HepG2 (cell line): ENCODE results near the gene TSHZ2. TPM values are rescaled to one million over a fixed set of nuclear protein-coding genes. Genes with fewer than 3 reads are reported as not detected.

ENCODE experiments used
- ATAC-seq: fragments of 200-7000 bp; cut with Tn5 transposase; 3 replicates; pipeline ENCODE4 v1.9.1; 2020; ENCODE audit warnings: mild to moderate bottlenecking, moderate library complexity
- BruUV-seq: library from RNA; stranded (reverse); fragments of 400-500 nt; replicated peaks from 2 replicates; lab custom pipeline; 2021; lab: Mats Ljungman, UMichigan
- CTCF ChIA-PET: fragments of 300-600 bp; formaldehyde crosslinking; extraction: SDS; loops from one replicate; lab custom pipeline; 2021; ENCODE audit warnings: low total read pairs, inconsistent platforms, low intra/inter-chr PET ratio; lab: Yijun Ruan, JAX
- POLR2A ChIA-PET: fragments of 350-600 bp; sonication (Branson Sonifier 250); formaldehyde crosslinking; loops from one replicate; lab custom pipeline; 2020; ENCODE audit warnings: antibody characterized with exemption, inconsistent platforms; lab: Yijun Ruan, JAX
- DNase-seq: peaks from one replicate; pipeline ENCODE4 v3.0.0-alpha.2; 2015; ENCODE audit warnings: low spot score
- FAIRE-seq: peaks from 3 replicates; lab custom pipeline; 2011; peaks lifted over from hg19 to GRCh38; lab: Jason Lieb, UNC
- H2AFZ ChIP-seq: one replicate; pipeline ENCODE4 v1.6.1; 2011; ENCODE audit warnings: low read length, inconsistent platforms
- H3K27ac ChIP-seq: fragments of 300-600 bp; 3 replicates; pipeline ENCODE4 v1.8.0; 2011; ENCODE audit warnings: mixed run types, mild to moderate bottlenecking, mixed read lengths, low read length, inconsistent platforms; ENCODE audit not compliant: insufficient read depth; ENCODE audit errors: extremely low read length
- H3K27me3 ChIP-seq, 2 experiments: fragments of 200-600 bp in 1 of 2; 2 replicates in 1 of 2; 3 replicates in 1 of 2; pipeline versions ENCODE4 v1.6.0 to v1.8.0; 2011; ENCODE audit warnings: low read length in 2 of 2, mild to moderate bottlenecking in 2 of 2, moderate library complexity in 2 of 2, inconsistent platforms in 1 of 2; ENCODE audit not compliant: insufficient read depth in 2 of 2, control insufficient read depth in 1 of 2
- H3K36me3 ChIP-seq, 2 experiments: fragments of 200-600 bp in 1 of 2; replicated peaks in 1 of 2; 2 replicates in 1 of 2; 3 replicates in 1 of 2; pipeline versions ENCODE4 v1.5.1 to v1.8.0; 2011; ENCODE audit warnings: low read length in 2 of 2, inconsistent platforms in 1 of 2; ENCODE audit not compliant: insufficient read depth in 2 of 2, control insufficient read depth in 1 of 2
- H3K4me1 ChIP-seq: 2 replicates; pipeline ENCODE4 v1.5.1; 2012; ENCODE audit warnings: low read length, inconsistent platforms; ENCODE audit not compliant: insufficient read depth
- H3K4me2 ChIP-seq: 2 replicates; pipeline ENCODE4 v1.6.0; 2011; ENCODE audit warnings: low read depth, low read length, inconsistent platforms
- H3K4me3 ChIP-seq, 3 experiments: fragments of 200-600 bp in 1 of 3; sonication (generic), shearing (Covaris generic) in 1 of 3; replicated peaks in 1 of 3; 2 replicates each; pipeline ENCODE4 v1.5.1; 2011 to 2016; ENCODE audit warnings: low read length in 3 of 3, inconsistent platforms in 2 of 3, low read depth in 2 of 3, mild to moderate bottlenecking in 2 of 3, control low read depth in 1 of 3, mixed read lengths in 1 of 3; ENCODE audit not compliant: insufficient read depth in 1 of 3
- H3K79me2 ChIP-seq: one replicate; pipeline ENCODE4 v1.6.1; 2011; ENCODE audit warnings: low read length, inconsistent platforms; ENCODE audit not compliant: insufficient read depth
- H3K9ac ChIP-seq: 2 replicates; pipeline ENCODE4 v1.6.0; 2011; ENCODE audit warnings: mild to moderate bottlenecking, low read depth, low read length, inconsistent platforms; ENCODE audit not compliant: insufficient read depth
- H3K9me3 ChIP-seq: 2 replicates; pipeline ENCODE4 v1.5.1; 2012; ENCODE audit warnings: mild to moderate bottlenecking, low read length
- H4K20me1 ChIP-seq: 2 replicates; pipeline ENCODE4 v1.6.0; 2011; ENCODE audit warnings: inconsistent platforms, mild to moderate bottlenecking, low read length, moderate library complexity; ENCODE audit not compliant: insufficient read depth
- IRX3 ChIP-seq: sonication (generic); formaldehyde crosslinking; IDR thresholded peaks from 2 replicates; pipeline ENCODE4 v1.8.1; 2023; ENCODE audit warnings: mild to moderate bottlenecking, low read depth, missing genetic modification reagents, borderline replicate concordance
- MTF2 ChIP-seq: sonication (generic); formaldehyde crosslinking; IDR thresholded peaks from 2 replicates; pipeline ENCODE4 v1.5.0; 2020; ENCODE audit warnings: missing genetic modification reagents, borderline replicate concordance
- PPARG ChIP-seq: conservative IDR thresholded peaks from 2 replicates; pipeline ENCODE4 v1.6.1; 2016; ENCODE audit warnings: missing biosample characterization, missing genetic modification reagents
- PRMT3 ChIP-seq: sonication (generic); formaldehyde crosslinking; IDR thresholded peaks from 2 replicates; pipeline ENCODE4 v1.8.1; 2022; ENCODE audit warnings: low read depth, mild to moderate bottlenecking, moderate library complexity, missing genetic modification reagents, borderline replicate concordance
- RBM39 ChIP-seq: fragments of 200-400 bp; formaldehyde crosslinking; IDR thresholded peaks from one replicate; pipeline ENCODE4 v1.6.1; 2018; ENCODE audit warnings: antibody characterized with exemption, mild to moderate bottlenecking, low read depth, low read length; ENCODE audit not compliant: poor library complexity, severe bottlenecking
- ZFYVE20 ChIP-seq: sonication (generic); formaldehyde crosslinking; IDR thresholded peaks from 2 replicates; pipeline ENCODE4 v1.8.0; 2023; ENCODE audit warnings: low read depth, mild to moderate bottlenecking, moderate library complexity, missing genetic modification reagents, borderline replicate concordance
- ZNF24 ChIP-seq: fragments of 450-650 bp; IDR thresholded peaks from 2 replicates; pipeline ENCODE4 v1.6.1; 2017; ENCODE audit warnings: antibody characterized with exemption, mild to moderate bottlenecking
- ZNF558 ChIP-seq: sonication (generic); formaldehyde crosslinking; IDR thresholded peaks from 2 replicates; pipeline ENCODE4 v1.9.0; 2022; ENCODE audit warnings: mild to moderate bottlenecking, missing genetic modification reagents, borderline replicate concordance
- ZNF713 ChIP-seq: sonication (generic); formaldehyde crosslinking; IDR thresholded peaks from 2 replicates; pipeline ENCODE4 v1.4.0; 2020; ENCODE audit warnings: mild to moderate bottlenecking, missing genetic modification reagents
- ZNF747 ChIP-seq: sonication (generic); formaldehyde crosslinking; IDR thresholded peaks from 2 replicates; pipeline ENCODE4 v1.8.1; 2023; ENCODE audit warnings: missing genetic modification reagents, mild to moderate bottlenecking, borderline replicate concordance
- WGBS: methylation state at CpG from one replicate; pipeline ENCODE4 v1.1.6; 2017; ENCODE audit warnings: low lambda C conversion rate; 5-methylcytosine and 5-hydroxymethylcytosine counted together
- in situ Hi-C: cut with HindIII; loops from 2 replicates; pipeline ENCODE4 v1.10.0; 2017; ENCODE audit warnings: low pct_unique_long_range_greater_than_20kb; ENCODE audit not compliant: extremely low pct_ligation_motif_present
- intact Hi-C: fragments of 100-400 bp; cut with micrococcal nuclease; formaldehyde crosslinking; loops from one replicate; pipeline ENCODE4 v1.10.0; 2022; ENCODE audit not compliant: unreplicated experiment
- polyA plus RNA-seq, 8 experiments: library from polyadenylated mRNA; depleted of rRNA in 3 of 8; stranded (reverse) in 7 of 8; unstranded in 1 of 8; fragments of >200 nt; fragmentation: Illumina TruSeq in 4 of 8; extraction: Trizol in 4 of 8; gene quantifications; 2 replicates each; pipeline versions ENCODE4 v1.2.1 to v1.2.3, GENCODE V29; 2011 to 2016; ENCODE audit warnings: low read depth in 4 of 8, missing spikeins in 1 of 8, mixed read lengths in 1 of 8; ENCODE audit not compliant: insufficient read depth in 1 of 8
- total RNA-seq, 5 experiments: library from RNA; depleted of rRNA; stranded (reverse); fragments of >200 nt; fragmentation: Illumina TruSeq; extraction: Trizol; gene quantifications; 2 replicates each; pipeline ENCODE4 v1.2.3, GENCODE V29; 2016; ENCODE audit warnings: low read depth in 1 of 5
- TF ChIP-seq, protein P1 (sequence below): IDR thresholded peaks from 2 replicates; pipeline ENCODE4 v1.6.1; 2016; ENCODE audit warnings: mild to moderate bottlenecking, missing biosample characterization, missing genetic modification reagents
- TF ChIP-seq, protein P2 (sequence below): sonication (generic); formaldehyde crosslinking; conservative IDR thresholded peaks from 2 replicates; pipeline ENCODE4 v1.8.0; 2022; ENCODE audit warnings: low read depth, missing genetic modification reagents
- TF ChIP-seq, protein P3 (sequence below): sonication (generic); formaldehyde crosslinking; IDR thresholded peaks from 2 replicates; pipeline ENCODE4 v1.4.0; 2020; ENCODE audit warnings: mild to moderate bottlenecking, missing genetic modification reagents, borderline replicate concordance

Gene TSHZ2
- total and polyA plus RNA-seq, 2 of the 13 experiments (the other 11 are each of a cell fraction or from before 2014, with no cell fraction given), result 0.01 TPM; not detected in 1

DNA sequence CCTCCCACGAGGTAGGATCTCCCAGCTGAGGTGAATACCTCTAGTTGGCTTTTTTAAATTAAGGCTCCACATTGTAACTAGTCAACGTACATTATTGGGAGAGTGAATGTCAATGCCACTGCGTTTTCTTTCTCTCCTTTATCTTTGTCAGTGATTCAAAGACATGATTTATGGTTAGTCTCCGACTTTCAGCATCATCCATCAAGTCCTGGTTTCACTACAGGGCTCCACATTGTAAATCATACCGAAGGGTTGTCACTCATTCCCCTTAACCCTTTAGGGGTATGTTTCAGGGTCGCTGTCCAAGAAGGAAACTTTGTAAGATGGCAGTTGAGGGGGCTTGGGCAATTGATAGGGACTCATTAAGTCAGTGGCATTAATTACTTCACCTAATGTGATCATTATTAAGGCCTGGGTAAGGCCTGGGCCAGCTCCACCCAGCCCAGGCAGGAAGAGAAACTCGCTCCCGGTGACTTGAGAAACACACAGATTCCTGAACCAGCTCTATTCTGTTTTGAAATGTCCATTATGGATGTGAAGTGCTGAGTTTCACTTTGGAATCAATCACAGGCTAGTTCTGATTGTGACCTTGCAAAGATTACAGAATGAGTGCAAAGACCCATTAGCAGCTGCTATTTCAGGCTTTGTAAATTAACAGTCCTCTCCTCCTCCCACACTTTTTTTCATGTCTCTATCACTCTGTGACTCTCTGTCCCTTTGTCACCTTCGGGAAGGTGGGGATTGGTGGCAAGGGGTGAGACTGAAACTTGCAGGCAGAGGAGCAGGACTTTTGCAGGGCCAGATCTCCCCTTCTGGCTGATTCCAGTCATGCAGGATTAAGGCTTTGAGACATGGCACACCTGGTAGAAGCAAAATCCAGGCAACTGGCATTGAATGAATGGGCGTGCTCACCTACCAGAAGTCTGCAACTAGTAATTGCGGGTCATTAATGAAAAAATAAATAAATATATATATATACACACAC is 222.4 kb downstream of the TSHZ2 start (continued):
- TF ChIP-seq, protein P1, sequence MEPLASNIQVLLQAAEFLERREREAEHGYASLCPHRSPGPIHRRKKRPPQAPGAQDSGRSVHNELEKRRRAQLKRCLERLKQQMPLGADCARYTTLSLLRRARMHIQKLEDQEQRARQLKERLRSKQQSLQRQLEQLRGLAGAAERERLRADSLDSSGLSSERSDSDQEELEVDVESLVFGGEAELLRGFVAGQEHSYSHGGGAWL (CRISPR knock-in tag), result no peak
- no peak for TF ChIP-seq ZNF558 (CRISPR knock-in tag)
- TF ChIP-seq PPARG (CRISPR knock-in tag), result no peak
- no peak for TF ChIP-seq PRMT3 (CRISPR knock-in tag)
- TF ChIP-seq ZNF713 (CRISPR knock-in tag), result no peak

DNA sequence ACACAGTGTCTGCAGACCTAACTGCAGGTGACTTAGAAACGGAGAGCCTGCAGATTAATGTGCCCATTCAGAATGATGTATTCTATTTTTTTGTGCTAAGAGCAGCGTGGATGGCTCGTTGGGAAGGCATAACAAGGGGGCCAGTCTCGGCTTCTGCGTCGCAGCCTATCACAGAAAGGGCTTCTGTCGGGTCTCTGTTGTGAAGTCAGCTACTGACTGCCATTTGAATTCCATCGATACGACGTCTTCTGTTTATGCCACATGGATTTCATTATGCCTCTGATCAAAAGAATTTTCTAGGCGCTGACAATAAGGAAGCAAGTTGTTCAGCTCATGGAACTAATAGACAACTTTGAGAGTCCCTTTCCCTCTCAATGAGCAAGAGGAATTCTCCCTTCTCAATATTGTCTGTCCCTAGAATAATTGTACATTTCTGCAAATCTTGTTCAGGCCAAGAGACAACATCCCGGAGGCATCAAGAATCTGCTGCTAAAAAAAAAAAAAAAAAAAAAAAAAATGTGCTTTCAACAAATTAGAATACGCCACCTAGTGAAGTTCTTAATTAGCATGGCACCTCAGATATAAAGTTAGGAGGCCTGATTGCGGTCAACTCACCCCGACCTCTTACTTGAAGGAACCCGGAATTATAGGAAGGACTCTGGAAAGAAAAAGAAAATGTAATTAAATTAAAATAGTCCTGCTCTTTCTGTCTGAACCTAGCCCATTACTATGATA is 223.9 kb downstream of the TSHZ2 start:
- no peak for DNase-seq
- ChIA-PET POLR2A (no interaction called here), CTCF (no interaction called here)
- no peaks in the 10 kb centered on the region for H3K27me3 ChIP-seq
- H3K36me3 ChIP-seq, result no peaks in the 10 kb centered on the region
- no TSS peak for BruUV-seq
- H3K4me3 ChIP-seq, result no peak overlapping the region
- H3K4me1 ChIP-seq, result no peaks in the 10 kb centered on the region
- no peak for ATAC-seq
- H3K79me2 ChIP-seq, result no peaks in the 10 kb centered on the region
- H3K9me3 ChIP-seq, result no peaks in the 10 kb centered on the region
- 43% methylated on average over 16 of the region's 16 CpGs for WGBS
- H3K9ac ChIP-seq, result no peak overlapping the region
- H4K20me1 ChIP-seq, result no peaks in the 10 kb centered on the region
- no peak overlapping the region for H3K27ac ChIP-seq
- in situ Hi-C loops, result no loop called here
- intact Hi-C loops, result no loop called here
- FAIRE-seq, result no peak
- H3K4me2 ChIP-seq, result no peak overlapping the region
- no peak overlapping the region for H2AFZ ChIP-seq
- TF ChIP-seq ZNF24 (no peak), ZFYVE20 (CRISPR knock-in tag) (no peak), RBM39 (no peak), MTF2 (CRISPR knock-in tag) (no peak), IRX3 (CRISPR knock-in tag) (no peak), ZNF747 (no peak), ZNF558 (CRISPR knock-in tag) (no peak)
- TF ChIP-seq, protein P2, sequence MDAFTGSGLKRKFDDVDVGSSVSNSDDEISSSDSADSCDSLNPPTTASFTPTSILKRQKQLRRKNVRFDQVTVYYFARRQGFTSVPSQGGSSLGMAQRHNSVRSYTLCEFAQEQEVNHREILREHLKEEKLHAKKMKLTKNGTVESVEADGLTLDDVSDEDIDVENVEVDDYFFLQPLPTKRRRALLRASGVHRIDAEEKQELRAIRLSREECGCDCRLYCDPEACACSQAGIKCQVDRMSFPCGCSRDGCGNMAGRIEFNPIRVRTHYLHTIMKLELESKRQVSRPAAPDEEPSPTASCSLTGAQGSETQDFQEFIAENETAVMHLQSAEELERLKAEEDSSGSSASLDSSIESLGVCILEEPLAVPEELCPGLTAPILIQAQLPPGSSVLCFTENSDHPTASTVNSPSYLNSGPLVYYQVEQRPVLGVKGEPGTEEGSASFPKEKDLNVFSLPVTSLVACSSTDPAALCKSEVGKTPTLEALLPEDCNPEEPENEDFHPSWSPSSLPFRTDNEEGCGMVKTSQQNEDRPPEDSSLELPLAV (CRISPR knock-in tag), result no peak
- TF ChIP-seq, protein P3, sequence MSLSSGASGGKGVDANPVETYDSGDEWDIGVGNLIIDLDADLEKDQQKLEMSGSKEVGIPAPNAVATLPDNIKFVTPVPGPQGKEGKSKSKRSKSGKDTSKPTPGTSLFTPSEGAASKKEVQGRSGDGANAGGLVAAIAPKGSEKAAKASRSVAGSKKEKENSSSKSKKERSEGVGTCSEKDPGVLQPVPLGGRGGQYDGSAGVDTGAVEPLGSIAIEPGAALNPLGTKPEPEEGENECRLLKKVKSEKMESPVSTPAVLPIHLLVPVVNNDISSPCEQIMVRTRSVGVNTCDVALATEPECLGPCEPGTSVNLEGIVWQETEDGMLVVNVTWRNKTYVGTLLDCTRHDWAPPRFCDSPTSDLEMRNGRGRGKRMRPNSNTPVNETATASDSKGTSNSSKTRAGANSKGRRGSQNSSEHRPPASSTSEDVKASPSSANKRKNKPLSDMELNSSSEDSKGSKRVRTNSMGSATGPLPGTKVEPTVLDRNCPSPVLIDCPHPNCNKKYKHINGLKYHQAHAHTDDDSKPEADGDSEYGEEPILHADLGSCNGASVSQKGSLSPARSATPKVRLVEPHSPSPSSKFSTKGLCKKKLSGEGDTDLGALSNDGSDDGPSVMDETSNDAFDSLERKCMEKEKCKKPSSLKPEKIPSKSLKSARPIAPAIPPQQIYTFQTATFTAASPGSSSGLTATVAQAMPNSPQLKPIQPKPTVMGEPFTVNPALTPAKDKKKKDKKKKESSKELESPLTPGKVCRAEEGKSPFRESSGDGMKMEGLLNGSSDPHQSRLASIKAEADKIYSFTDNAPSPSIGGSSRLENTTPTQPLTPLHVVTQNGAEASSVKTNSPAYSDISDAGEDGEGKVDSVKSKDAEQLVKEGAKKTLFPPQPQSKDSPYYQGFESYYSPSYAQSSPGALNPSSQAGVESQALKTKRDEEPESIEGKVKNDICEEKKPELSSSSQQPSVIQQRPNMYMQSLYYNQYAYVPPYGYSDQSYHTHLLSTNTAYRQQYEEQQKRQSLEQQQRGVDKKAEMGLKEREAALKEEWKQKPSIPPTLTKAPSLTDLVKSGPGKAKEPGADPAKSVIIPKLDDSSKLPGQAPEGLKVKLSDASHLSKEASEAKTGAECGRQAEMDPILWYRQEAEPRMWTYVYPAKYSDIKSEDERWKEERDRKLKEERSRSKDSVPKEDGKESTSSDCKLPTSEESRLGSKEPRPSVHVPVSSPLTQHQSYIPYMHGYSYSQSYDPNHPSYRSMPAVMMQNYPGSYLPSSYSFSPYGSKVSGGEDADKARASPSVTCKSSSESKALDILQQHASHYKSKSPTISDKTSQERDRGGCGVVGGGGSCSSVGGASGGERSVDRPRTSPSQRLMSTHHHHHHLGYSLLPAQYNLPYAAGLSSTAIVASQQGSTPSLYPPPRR (CRISPR knock-in tag), result no peak
